Mucosa of gallbladder (tissue), 1 donor: ENCODE results near the gene RPS6KC1. TPM values are rescaled to one million over a fixed set of nuclear protein-coding genes. Genes with fewer than 3 reads are reported as not detected.
A peak's percentile ranks its signal among the peaks of the same experiment; 100 is the strongest.
"Not testable (repeated sequence)": the region's sequence is repeated elsewhere in the genome, so short reads cannot be mapped to it uniquely, and the experiment has no call there.

Experiments used
- DNase-seq: peaks from one replicate; pipeline ENCODE4 v3.0.0-alpha.2; 2020; ENCODE audit warnings: low spot score
- total RNA-seq: library from RNA; stranded (reverse); gene quantifications from one replicate; pipeline ENCODE4 v1.2.1, GENCODE V29; 2021
- donor health status: DM: no; HTN: no; CAD: no.

RPS6KC1 gene
- total RNA-seq, result 16.1 TPM

- peak; percentile 81 for DNase-seq
Measured at GRCh38 chr1:213051127-213051880, at the start of gene RPS6KC1. TSS of gene RPS6KC1 (plus strand) at chr1:213051241. CDS start at chr1:213051405, 164 bp downstream.

GRCh38 chr1:213003256-213003655 lies 47.8 kb upstream of the RPS6KC1 start:
- DNase-seq, result no peak

DNA sequence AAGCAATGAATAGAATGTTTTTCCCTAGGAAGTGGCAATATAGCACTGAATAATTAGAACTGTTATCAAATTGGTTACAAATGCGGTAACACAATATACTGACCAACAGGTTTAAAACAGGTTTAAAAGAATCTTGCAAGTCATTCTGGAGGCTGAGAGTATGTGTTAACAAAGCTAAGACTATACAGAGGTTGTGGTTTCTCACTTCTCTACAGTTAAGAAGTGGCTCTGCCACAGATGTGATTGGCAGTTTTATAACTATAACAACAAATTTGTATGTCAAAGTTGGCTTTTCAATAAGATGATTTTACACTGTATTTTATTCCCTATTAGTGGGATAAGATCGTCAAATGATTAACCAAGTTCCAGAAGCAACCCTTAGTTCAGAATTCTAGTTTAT lies 42.5 kb upstream of the RPS6KC1 start:
- no peak for DNase-seq

- no peak for DNase-seq
Measured at GRCh38 chr1:213014642-213015041, 36.4 kb upstream of the RPS6KC1 start.

DNA sequence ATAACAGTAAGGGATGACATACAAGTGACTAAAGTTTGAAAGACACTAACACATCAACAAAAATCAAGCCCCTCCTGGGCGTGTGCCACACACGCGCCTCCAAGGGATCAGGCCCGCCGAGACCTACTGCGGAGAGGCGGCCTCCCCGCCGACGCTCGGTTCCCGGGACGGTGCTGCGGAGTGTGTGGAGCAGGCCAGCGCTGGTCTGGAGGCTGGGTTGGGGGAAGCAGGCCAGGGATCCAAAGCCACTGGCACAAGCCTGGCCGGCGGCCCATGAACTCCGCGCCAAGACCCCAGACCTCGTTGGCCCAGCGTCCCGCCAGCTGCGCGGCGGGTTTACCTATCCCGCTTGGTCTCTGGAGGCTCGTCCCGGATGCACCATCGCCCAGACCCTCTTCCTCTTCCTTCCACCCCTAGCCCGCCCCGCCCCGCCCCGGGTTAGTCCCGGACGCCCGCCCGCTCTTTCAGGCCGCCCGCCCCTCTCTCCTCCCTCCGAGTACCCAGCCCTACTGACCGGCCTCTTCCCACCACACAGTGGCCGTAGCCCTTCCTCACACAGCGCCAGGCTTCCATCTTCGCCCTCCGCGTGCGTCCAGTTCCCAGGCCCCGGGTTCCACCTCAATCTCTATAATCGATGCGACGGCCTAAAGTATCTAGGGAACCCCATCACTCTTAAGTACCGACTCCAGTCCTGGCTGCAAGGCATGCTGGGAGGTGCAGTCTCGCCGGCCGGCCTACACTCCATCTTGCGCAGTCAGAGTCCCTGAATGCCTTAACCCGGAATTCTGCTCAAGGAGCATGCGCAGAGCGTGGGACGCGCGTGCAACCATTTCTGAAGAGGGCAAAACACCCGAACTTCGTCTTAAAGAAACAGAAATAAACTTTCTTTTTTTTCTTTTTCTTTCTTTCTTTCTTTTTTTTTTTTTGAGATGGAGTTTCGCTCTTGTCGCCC lies 35.7 kb upstream of the RPS6KC1 start, which contains the start of gene ANGEL2:
Gene ANGEL2 (minus strand): TSS at position 769 of the 952 bp plus-strand sequence. CDS start 196 bp downstream, at position 573.
- DNase-seq, result peak; percentile 97

DNA sequence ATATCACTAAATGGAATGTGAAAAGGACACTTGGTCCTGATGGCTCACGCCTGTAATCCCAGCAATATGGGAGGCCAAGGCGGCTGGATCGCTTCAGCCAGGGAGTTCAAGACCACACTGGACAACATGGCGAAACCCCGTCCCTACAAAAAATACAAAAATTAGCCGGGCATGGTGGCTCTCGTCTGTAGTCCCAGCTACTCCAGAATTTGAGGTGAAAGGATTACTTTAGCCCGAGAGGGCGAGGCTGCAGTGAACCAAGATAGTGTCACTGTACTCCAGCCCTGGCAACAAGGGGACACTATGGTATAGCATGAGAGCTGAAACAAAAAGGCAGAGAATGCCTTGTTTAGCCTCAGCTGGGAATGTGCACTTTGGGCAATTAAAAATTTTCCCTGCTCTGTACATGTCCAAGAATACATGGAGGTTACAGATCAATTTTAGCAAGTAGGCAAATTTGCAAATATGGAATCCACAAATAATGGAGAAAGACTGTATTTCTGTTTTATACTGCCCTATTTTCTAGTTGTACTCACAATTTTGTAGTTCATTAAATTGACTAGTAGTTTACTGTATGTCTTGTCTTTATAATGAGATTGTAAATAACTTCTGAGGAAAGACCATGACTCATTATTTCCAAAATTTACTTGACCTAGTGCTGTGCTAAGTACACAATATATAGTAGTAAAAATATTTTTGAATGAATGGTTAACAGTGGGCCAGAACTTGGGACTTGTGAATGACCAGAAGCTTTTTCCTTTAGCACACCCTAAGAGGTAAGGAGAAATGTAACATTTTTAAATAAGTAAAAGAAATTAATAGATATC lies 33.4 kb upstream of the RPS6KC1 start:
- no peak for DNase-seq

DNA sequence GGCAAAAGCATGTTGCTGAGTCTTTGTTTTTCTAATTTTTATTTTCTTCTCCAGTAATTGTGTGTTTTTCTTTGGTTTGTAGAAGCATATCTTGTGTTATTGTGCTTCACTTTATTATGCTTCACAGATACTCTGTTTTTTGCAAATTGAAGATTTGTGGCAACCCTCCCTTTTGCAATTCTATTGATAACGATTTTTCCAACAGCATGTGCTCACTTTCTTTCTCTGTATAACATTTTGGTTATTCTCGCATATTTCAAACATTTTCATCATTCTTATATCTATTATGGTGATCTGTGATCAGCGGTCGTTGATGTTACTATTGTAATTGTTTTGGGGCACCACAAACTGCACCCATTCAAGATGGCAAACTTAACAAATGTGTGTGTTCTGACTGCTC lies 31.6 kb upstream of the RPS6KC1 start:
- no peak for DNase-seq

DNA sequence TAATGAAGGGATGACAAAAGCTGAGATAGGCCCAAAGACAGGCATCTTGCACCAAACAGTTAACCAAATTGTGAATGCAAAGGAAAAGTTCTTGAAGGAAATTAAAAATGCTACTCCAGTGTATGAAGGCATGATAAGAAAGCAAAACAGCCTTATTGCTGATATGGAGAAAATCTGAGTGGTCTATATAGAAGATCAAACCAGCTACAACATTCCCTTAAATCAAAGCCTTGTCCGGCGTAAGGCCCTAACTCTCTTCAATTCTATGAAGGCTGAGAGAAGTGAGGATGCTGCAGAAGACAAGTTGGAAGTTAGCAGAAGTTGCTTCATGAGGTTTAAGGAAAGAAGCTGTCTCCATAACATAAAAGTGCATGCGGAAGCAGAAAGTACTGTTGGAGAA lies 31.0 kb upstream of the RPS6KC1 start:
- DNase-seq, result no peak

DNA sequence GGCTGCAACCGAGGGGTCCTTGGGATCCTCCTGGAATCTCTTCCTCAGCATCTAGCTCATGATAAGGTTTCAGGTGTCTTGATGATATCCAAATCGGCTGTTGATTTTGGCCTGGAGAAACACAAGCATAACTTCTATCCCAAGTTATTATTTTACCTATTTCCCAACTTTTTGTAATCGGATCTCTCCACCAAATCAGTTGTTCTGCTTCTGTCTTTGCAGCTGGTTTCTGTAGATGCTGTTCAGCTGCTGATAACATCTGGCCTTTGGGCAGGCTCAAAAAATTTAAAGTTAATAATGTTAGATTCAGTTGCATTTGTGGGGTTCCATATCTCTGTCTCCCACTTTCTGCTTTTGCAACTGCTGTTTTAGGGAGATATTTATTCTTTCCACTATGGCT lies 24.0 kb upstream of the RPS6KC1 start:
- not testable (repeated sequence) for DNase-seq

- no peak for DNase-seq
Measured at GRCh38 chr1:213032651-213033050, 18.4 kb upstream of the RPS6KC1 start.

DNA sequence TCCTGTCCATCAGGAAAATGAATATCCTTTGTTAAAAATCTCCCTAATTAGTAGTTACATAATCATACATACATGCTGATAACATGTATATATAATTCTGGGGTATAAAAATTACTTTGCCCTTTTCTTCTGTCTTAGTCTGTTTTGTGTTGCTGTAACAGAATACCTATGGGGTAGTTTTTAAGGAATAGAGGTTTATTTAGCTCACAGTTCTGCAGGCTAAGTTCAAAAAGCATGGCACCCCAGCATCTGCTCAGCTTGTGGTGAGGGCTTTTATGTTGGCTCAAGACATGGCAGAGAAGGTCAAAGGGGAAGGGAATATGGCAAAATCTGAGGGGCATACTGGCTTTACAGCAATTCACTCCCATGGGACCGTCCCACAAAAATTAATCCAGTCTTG lies 16.3 kb upstream of the RPS6KC1 start:
- no peak for DNase-seq

DNA sequence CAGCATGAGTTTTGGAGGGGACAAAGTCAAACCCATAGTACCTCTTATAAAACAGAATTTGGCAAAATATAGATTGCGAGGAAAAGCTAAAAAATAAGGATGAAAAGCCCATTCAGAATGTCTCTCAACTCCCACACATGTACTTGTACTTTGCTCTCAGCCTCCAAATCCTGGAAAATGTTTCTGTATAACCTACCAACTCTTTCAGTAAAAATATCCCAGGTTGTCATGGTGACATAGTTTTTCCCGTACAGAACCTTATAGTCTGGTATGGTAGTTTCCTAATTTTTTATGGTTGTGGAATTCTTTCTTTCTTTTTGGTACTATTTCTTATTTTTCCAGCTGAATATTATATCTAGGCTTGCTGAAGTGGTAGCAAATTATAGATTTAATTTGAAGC lies 15.5 kb upstream of the RPS6KC1 start:
- no peak for DNase-seq

DNA sequence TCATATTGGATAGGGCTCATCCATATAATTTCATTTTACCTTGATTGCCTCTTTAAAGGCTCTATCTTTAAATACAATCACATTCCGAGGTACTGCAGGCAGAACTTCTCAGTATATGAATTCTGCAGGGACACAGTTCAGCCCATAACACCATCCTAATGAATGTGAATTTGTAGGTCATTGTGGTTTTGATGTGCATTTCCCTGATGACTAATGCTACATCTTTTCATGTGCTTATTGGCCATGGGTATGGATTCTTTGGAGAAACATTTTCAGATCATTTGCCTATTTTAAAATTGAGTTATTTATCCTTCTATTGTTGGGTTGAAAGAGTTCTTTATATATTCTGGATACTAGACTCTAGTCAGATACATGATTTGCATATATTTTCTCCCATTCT lies 9.6 kb upstream of the RPS6KC1 start:
- no peak for DNase-seq

GRCh38 chr1:213045321-213046226 lies 5.5 kb upstream of the RPS6KC1 start:
- DNase-seq, result not testable (repeated sequence)

DNA sequence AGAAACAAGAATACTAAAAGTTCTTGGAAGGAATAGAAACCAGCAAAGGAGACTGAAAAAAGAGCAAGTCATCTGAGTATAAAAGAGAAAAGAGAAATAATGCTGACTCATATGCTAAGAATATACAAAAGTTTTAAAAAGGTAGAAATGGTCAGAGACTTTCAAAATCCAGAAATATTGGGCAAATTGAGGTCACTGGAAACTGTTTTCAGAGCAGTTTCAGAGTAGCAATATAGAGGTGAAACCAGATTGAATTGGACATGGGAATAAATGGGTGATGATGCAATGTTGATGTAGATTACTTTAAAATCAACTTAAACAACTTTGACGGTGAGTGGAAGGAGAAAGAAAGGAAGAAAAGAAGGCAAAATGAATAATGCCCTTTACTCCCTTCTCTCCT lies 1.8 kb upstream of the RPS6KC1 start:
- DNase-seq, result no peak

DNA sequence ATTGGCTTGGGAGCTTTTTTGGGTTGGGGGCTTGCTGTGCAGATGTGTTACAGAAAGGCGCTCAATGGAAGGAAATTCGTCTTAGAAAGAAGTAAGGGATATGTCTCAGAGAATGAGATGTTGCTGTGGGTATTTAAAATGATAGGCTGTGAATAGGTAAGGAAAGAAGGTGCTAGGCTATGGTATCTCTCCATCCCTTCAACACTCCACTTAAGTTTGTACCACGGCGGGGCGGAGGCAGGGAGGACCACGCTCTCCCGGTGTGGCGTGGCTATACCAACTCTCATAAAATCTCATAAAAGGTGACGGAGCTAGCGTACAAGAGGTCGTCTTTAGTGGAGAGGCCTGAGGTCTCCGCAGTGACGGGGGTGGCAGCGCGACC lies 305 bp upstream of the RPS6KC1 start:
- DNase-seq, result no peak

- no peak for DNase-seq
Measured at GRCh38 chr1:213051881-213052202, 801 bp downstream of the RPS6KC1 start.

- no peak for DNase-seq
Measured at GRCh38 chr1:213053455-213053854, 2.4 kb downstream of the RPS6KC1 start.

- DNase-seq, result no peak
Measured at GRCh38 chr1:213054142-213054541, 3.1 kb downstream of the RPS6KC1 start.

GRCh38 chr1:213054733-213055591 lies 3.9 kb downstream of the RPS6KC1 start:
- DNase-seq, result no peak
